Vagina (tissue), 2 donors: Measurements from ENCODE around the gene NDUFB8. TPM values are rescaled to one million over a fixed set of nuclear protein-coding genes. Genes with fewer than 3 reads are reported as not detected.
"Not testable (repeated sequence)": the region's sequence is repeated elsewhere in the genome, so short reads cannot be mapped to it uniquely, and the experiment has no call there.

Experiments
- DNase-seq, 2 donors: peaks; one replicate each; pipeline ENCODE4 v3.0.0-alpha.2; 2017; ENCODE audit errors: extremely low spot score in 2 of 2
- H3K27ac ChIP-seq: fragments of 200-600 bp; sonication (generic); one replicate; pipeline ENCODE4 v1.5.1; 2019
- H3K27me3 ChIP-seq: fragments of 200-600 bp; sonication (generic); one replicate; pipeline ENCODE4 v1.5.1; 2019
- H3K36me3 ChIP-seq, 2 donors: fragments of 200-600 bp; sonication (generic); one replicate each; pipeline ENCODE4 v1.5.1; 2017 to 2019
- H3K4me1 ChIP-seq: fragments of 200-600 bp; sonication (generic); one replicate; pipeline ENCODE4 v1.5.1; 2019
- H3K4me3 ChIP-seq, 2 donors: fragments of 200-600 bp; sonication (generic); 1 replicate in 1 of 2; 2 replicates in 1 of 2; pipeline ENCODE4 v1.5.1; 2016 to 2019
- H3K9me3 ChIP-seq: fragments of 200-600 bp; sonication (generic); one replicate; pipeline ENCODE4 v1.5.1; 2019
- CTCF ChIP-seq, 3 experiments: fragments of 450-650 bp in 2 of 3; fragments of 200-600 bp in 1 of 3; sonication (generic) in 1 of 3; IDR thresholded peaks; one replicate each; pipeline ENCODE4 v1.5.1; 2017 to 2019; ENCODE audit warnings: antibody characterized with exemption in 3 of 3, mild to moderate bottlenecking in 2 of 3, moderate library complexity in 2 of 3
- POLR2A ChIP-seq, 2 donors: fragments of 450-650 bp; IDR thresholded peaks; one replicate each; pipeline ENCODE4 v1.6.1; 2017; ENCODE audit warnings: antibody characterized with exemption in 2 of 2, mild to moderate bottlenecking in 2 of 2, moderate library complexity in 2 of 2
- POLR2AphosphoS5 ChIP-seq, 2 donors: sonication (generic); formaldehyde crosslinking; IDR thresholded peaks; one replicate each; pipeline ENCODE4 v1.9.0; 2017; ENCODE audit warnings: antibody characterized with exemption in 2 of 2, mild to moderate bottlenecking in 2 of 2, low read depth in 1 of 2; ENCODE audit not compliant: insufficient read depth in 1 of 2
- intact Hi-C: fragments of 100-400 bp; cut with DNase I; formaldehyde crosslinking; loops from one replicate; pipeline ENCODE4 v1.15.1; 2023
- total RNA-seq: library from RNA; depleted of rRNA; stranded (reverse); fragments of >200 nt; gene quantifications from one replicate; pipeline ENCODE4 v1.2.3, GENCODE V29; 2016

The NDUFB8 gene
- 143 TPM for total RNA-seq

DNA sequence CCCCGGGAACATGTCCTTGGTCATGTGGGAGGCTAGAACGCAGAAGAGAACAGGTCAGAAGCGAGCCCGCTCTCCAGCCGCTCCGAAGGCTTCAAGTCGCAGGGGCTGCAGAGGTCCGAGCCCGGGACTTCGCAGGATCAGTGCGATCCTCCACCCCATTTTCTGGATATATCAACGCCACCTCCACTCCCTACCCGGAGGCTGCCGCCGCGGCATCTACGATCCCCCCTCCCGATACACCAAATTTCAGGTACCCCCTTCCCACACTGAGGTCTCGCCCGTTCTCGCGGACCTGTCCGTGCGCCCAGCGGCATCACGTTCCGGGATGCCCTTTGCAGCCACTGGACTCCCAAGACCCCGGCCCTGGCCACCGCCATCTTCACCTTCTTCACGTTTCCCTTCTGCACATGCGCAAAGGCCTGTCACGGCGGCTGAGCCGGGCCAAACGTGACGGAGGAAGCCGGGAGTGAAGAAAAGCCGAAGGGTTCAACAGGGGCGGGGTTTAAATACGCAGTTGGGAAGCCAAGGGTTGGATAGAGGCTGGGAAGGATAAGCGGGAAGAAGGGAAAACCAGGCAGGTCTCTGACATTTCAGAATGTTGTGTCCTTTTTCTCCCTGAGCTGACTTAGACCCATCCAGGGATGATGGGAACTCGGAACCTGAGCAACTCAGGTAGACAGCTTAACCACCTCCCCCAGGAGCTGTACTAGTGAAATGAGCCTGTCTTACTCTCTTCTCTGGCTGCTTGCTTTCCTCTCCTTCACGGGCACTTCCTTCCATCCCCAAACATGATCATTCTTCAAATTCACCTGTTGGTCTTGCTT is at the start of gene NDUFB8:
Gene NDUFB8, minus strand, starts transcription at position 397 of the 824 bp plus-strand sequence. Its CDS starts 20 bp downstream, at position 377.
- TF ChIP-seq POLR2AphosphoS5 (IDR thresholded peaks at IDR 0.05; ENCODE audit: insufficient read depth in 1 of 2, low read depth in 1 of 2) = peak; percentile 81 to 96
- no peak for TF ChIP-seq CTCF (IDR thresholded peaks at IDR 0.05)
- TF ChIP-seq POLR2A (IDR thresholded peaks at IDR 0.05) = peak in 1 of 2 donors; percentile 19
- DNase-seq = no peak
- H3K36me3 ChIP-seq = peaks cover 0 to 19% of the 10 kb centered on the region in 2 donors
- intact Hi-C loops = no loop called here
- no peaks in the 10 kb centered on the region for H3K9me3 ChIP-seq
- H3K4me1 ChIP-seq = peaks cover 29% of the 10 kb centered on the region
- peak within 1 kb of the TSS; percentile 85 to 95 for H3K4me3 ChIP-seq
- H3K27ac ChIP-seq = peak within 1 kb of the TSS; percentile 84
- H3K27me3 ChIP-seq = no peaks in the 10 kb centered on the region

GRCh38 chr10:100576282-100576635 is 46.6 kb upstream of the NDUFB8 start:
- H3K9me3 ChIP-seq = no peaks in the 10 kb centered on the region
- no peaks in the 10 kb centered on the region for H3K36me3 ChIP-seq
- H3K4me1 ChIP-seq = no peaks in the 10 kb centered on the region
- H3K4me3 ChIP-seq = no peak overlapping the region
- intact Hi-C loops = no loop called here
- DNase-seq = peak in 1 of 2 donors; percentile 75
- no peak for TF ChIP-seq POLR2A (IDR thresholded peaks at IDR 0.05)
- TF ChIP-seq POLR2AphosphoS5 (IDR thresholded peaks at IDR 0.05; ENCODE audit: insufficient read depth in 1 of 2, low read depth in 1 of 2) = no peak
- TF ChIP-seq CTCF (IDR thresholded peaks at IDR 0.05) = no peak
- no peaks in the 10 kb centered on the region for H3K27me3 ChIP-seq
- H3K27ac ChIP-seq = no peak overlapping the region

DNA sequence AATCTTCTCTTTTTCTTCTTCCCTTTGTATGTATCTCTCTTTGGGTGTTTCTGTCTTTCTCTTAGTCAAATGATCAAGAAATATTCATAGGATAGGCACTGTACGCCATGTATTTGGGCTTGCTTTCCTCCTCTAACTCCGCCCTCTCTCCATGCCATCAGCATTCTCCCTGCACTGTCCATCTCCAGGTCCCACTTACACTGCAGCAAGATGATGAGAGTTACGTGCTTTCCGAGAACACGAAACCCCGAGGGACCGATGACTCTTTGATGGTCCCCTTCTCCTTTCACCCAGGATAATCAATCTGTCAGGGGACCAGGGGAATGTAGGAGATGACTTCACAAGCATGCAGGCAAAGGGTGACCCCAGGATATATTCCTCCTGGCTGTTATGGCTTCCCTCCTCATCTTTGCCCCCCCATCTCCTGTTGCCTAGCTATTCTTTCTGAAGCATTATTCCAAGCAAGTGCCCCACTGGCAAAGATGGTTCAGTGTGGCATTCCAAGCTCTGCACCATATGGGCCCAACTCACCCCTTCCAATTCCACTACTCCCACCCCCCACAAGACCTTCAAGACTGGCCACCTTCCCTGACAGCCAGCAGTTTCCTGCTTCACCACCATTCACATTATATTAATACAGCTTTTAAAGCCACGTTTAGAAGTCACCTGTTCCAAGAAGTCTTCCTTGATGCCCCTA is 46.1 kb upstream of the NDUFB8 start:
- DNase-seq = peak; percentile 64 to 67
- intact Hi-C loops = no loop called here

DNA sequence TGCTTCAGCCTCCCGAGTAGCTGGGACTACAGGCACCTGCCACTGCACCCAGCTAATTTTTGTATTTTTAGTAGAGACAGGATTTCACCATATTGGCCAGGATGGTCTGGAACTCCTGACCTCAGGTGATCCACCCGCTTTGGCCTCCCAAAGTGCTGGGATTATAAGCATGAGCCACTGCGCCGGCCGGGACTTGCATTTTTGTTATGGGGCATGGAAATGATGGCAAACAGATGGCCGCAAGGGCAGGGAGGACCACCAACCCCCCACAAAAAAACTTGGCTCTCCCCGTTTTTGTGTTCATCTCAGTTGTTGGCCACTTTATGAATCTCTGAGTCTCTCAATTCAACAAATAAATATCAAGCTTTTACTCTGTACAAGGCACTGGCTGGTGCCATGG is 45.5 kb upstream of the NDUFB8 start:
- H3K27ac ChIP-seq, H3K9me3 ChIP-seq, H3K4me3 ChIP-seq, intact Hi-C loops, H3K4me1 ChIP-seq, H3K27me3 ChIP-seq, H3K36me3 ChIP-seq: not testable (repeated sequence)
- DNase-seq = peak; percentile 29 to 72

More for the DNA sequence above, 46.1 kb upstream of the NDUFB8 start:
- H3K9me3 ChIP-seq = no peaks in the 10 kb centered on the region
- H3K36me3 ChIP-seq = no peaks in the 10 kb centered on the region
- TF ChIP-seq CTCF (IDR thresholded peaks at IDR 0.05) (no peak), POLR2AphosphoS5 (IDR thresholded peaks at IDR 0.05; ENCODE audit: insufficient read depth in 1 of 2, low read depth in 1 of 2) (no peak), POLR2A (IDR thresholded peaks at IDR 0.05) (no peak)
- H3K4me3 ChIP-seq = no peak overlapping the region
- no peaks in the 10 kb centered on the region for H3K27me3 ChIP-seq
- no peak overlapping the region for H3K27ac ChIP-seq
- no peaks in the 10 kb centered on the region for H3K4me1 ChIP-seq

- Histone ChIP-seq H3K27ac (no peak overlapping the region), H3K9me3 (no peaks in the 10 kb centered on the region), H3K27me3 (no peaks in the 10 kb centered on the region), H3K4me3 (no peak overlapping the region), H3K4me1 (no peaks in the 10 kb centered on the region), H3K36me3 (no peaks in the 10 kb centered on the region)
- DNase-seq = peak in 1 of 2 donors; percentile 37
- TF ChIP-seq POLR2A (IDR thresholded peaks at IDR 0.05) (no peak), CTCF (IDR thresholded peaks at IDR 0.05) (no peak), POLR2AphosphoS5 (IDR thresholded peaks at IDR 0.05; ENCODE audit: insufficient read depth in 1 of 2, low read depth in 1 of 2) (no peak)
- intact Hi-C loops = no loop called here
Measured at GRCh38 chr10:100571084-100571856, 41.6 kb upstream of the NDUFB8 start.
